ENCODE measurements around the gene CCDC47. TPM values are rescaled to one million over a fixed set of nuclear protein-coding genes. Genes with fewer than 3 reads are reported as not detected.
A peak's percentile ranks its signal among the peaks of the same experiment; 100 is the strongest.

CCDC47 gene
- total and polyA plus RNA-seq, 2 of the 13 experiments (the other 11 are each of a cell fraction or from before 2014, with no cell fraction given) = 59.3 to 99.5 TPM

DNA sequence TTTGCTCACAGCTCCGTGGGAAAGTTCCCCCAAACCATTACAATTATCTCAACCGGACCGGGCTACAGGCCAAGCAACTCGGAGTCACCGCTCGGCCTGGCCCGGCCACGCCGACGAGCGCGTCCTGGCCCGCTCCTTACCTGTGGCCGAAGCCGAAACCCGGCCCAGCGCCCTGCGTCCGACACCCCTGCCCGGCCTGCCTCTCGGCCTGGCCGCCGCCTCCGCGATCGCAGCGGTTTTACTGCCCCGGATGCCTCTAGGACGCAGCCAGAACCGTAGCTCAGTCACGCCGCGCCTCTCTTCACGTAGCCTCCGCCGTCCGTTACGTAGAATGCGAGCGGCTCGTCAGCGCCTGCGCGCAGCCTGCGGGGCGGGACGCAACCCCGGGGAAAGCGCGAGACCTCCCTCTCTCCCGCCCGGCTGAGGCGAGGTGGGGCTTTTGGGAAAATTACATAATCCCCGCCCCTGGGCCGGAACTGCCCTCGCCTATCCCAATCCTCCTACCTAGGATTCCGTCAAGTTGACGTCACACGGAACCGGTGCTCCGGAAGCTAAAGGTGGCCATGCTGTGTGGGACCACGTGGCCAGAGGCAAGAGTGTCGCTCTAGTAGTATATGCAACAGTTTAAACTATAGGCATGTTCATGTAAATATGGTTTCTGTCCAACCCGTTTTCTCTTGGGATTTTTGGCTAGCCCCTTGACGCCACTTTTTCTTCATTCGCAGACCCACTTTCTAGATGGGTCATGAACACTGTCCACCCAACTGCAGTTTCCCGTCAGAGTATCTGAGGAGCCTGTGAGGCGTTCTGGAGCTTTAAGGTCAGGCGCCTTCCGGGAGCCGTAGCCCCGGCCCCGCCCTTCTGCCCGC, at the start of gene CCDC47 (continued):
- TF ChIP-seq ZNF556 (CRISPR knock-in tag; IDR thresholded peaks at IDR 0.05; ENCODE audit: borderline replicate concordance) = peak; percentile 92
- TF ChIP-seq PHB2 (IDR thresholded peaks at IDR 0.05; ENCODE audit: partially characterized antibody) = no peak
- no peak for TF ChIP-seq ZNF282 (IDR thresholded peaks at IDR 0.05; ENCODE audit: partially characterized antibody)
- TF ChIP-seq, protein P1, sequence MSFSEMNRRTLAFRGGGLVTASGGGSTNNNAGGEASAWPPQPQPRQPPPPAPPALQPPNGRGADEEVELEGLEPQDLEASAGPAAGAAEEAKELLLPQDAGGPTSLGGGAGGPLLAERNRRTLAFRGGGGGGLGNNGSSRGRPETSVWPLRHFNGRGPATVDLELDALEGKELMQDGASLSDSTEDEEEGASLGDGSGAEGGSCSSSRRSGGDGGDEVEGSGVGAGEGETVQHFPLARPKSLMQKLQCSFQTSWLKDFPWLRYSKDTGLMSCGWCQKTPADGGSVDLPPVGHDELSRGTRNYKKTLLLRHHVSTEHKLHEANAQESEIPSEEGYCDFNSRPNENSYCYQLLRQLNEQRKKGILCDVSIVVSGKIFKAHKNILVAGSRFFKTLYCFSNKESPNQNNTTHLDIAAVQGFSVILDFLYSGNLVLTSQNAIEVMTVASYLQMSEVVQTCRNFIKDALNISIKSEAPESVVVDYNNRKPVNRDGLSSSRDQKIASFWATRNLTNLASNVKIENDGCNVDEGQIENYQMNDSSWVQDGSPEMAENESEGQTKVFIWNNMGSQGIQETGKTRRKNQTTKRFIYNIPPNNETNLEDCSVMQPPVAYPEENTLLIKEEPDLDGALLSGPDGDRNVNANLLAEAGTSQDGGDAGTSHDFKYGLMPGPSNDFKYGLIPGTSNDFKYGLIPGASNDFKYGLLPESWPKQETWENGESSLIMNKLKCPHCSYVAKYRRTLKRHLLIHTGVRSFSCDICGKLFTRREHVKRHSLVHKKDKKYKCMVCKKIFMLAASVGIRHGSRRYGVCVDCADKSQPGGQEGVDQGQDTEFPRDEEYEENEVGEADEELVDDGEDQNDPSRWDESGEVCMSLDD (CRISPR knock-in tag; IDR thresholded peaks at IDR 0.05; ENCODE audit: borderline replicate concordance) = peak; percentile 48; the same call in 1 of the 2 replicates
- TF ChIP-seq, protein P2, sequence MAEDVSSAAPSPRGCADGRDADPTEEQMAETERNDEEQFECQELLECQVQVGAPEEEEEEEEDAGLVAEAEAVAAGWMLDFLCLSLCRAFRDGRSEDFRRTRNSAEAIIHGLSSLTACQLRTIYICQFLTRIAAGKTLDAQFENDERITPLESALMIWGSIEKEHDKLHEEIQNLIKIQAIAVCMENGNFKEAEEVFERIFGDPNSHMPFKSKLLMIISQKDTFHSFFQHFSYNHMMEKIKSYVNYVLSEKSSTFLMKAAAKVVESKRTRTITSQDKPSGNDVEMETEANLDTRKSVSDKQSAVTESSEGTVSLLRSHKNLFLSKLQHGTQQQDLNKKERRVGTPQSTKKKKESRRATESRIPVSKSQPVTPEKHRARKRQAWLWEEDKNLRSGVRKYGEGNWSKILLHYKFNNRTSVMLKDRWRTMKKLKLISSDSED (CRISPR knock-in tag; IDR thresholded peaks at IDR 0.05) = 0 out of 2 replicates have a peak, but pooled peaks have one; percentile 24
- peak; percentile 92 for TF ChIP-seq ZNF746 (CRISPR knock-in tag; IDR thresholded peaks at IDR 0.05)
- no peak for TF ChIP-seq IKZF1 (IDR thresholded peaks at IDR 0.05)
- TF ChIP-seq, protein P3, sequence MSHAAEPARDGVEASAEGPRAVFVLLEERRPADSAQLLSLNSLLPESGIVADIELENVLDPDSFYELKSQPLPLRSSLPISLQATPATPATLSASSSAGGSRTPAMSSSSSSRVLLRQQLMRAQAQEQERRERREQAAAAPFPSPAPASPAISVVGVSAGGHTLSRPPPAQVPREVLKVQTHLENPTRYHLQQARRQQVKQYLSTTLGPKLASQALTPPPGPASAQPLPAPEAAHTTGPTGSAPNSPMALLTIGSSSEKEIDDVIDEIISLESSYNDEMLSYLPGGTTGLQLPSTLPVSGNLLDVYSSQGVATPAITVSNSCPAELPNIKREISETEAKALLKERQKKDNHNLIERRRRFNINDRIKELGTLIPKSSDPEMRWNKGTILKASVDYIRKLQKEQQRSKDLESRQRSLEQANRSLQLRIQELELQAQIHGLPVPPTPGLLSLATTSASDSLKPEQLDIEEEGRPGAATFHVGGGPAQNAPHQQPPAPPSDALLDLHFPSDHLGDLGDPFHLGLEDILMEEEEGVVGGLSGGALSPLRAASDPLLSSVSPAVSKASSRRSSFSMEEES (CRISPR knock-in tag; IDR thresholded peaks at IDR 0.05) = peak; percentile 93
- TF ChIP-seq ZNF160 (CRISPR knock-in tag; IDR thresholded peaks at IDR 0.05) = peak; percentile 75; the same call in 1 of the 2 replicates
- no peak for TF ChIP-seq KDM1A (CRISPR knock-in tag; IDR thresholded peaks at IDR 0.05)
- TF ChIP-seq NFIC (IDR thresholded peaks at IDR 0.05; ENCODE audit: low read length) = no peak
- peak; percentile 88 for TF ChIP-seq SPEN (CRISPR knock-in tag; IDR thresholded peaks at IDR 0.05; ENCODE audit: low read depth)
- no peak for TF ChIP-seq ZNF562 (CRISPR knock-in tag; IDR thresholded peaks at IDR 0.05; ENCODE audit: borderline replicate concordance)
- TF ChIP-seq KAT7 (CRISPR knock-in tag; IDR thresholded peaks at IDR 0.05; ENCODE audit: borderline replicate concordance) = peak; percentile 99
- TF ChIP-seq, protein P4, sequence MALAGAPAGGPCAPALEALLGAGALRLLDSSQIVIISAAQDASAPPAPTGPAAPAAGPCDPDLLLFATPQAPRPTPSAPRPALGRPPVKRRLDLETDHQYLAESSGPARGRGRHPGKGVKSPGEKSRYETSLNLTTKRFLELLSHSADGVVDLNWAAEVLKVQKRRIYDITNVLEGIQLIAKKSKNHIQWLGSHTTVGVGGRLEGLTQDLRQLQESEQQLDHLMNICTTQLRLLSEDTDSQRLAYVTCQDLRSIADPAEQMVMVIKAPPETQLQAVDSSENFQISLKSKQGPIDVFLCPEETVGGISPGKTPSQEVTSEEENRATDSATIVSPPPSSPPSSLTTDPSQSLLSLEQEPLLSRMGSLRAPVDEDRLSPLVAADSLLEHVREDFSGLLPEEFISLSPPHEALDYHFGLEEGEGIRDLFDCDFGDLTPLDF (CRISPR knock-in tag; IDR thresholded peaks at IDR 0.05) = peak; percentile 97
- TF ChIP-seq, protein P5, sequence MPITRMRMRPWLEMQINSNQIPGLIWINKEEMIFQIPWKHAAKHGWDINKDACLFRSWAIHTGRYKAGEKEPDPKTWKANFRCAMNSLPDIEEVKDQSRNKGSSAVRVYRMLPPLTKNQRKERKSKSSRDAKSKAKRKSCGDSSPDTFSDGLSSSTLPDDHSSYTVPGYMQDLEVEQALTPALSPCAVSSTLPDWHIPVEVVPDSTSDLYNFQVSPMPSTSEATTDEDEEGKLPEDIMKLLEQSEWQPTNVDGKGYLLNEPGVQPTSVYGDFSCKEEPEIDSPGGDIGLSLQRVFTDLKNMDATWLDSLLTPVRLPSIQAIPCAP (CRISPR knock-in tag; IDR thresholded peaks at IDR 0.05; ENCODE audit: low read depth) = no peak
- TF ChIP-seq KDM3A (CRISPR knock-in tag; IDR thresholded peaks at IDR 0.05; ENCODE audit: low read depth) = peak; percentile 81; the same call in 1 of the 2 replicates
- TF ChIP-seq, protein P6, sequence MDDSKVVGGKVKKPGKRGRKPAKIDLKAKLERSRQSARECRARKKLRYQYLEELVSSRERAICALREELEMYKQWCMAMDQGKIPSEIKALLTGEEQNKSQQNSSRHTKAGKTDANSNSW (CRISPR knock-in tag; IDR thresholded peaks at IDR 0.05; ENCODE audit: borderline replicate concordance) = peak; percentile 84; the same call in 1 of the 2 replicates
- TF ChIP-seq POGZ (CRISPR knock-in tag; IDR thresholded peaks at IDR 0.05) = peak; percentile 93
- no peak; the same call in 1 of the 2 replicates for TF ChIP-seq ZNF660 (CRISPR knock-in tag; IDR thresholded peaks at IDR 0.05; ENCODE audit: borderline replicate concordance, low read depth)
